ENCODE data around the gene PAPPA.

DNA sequence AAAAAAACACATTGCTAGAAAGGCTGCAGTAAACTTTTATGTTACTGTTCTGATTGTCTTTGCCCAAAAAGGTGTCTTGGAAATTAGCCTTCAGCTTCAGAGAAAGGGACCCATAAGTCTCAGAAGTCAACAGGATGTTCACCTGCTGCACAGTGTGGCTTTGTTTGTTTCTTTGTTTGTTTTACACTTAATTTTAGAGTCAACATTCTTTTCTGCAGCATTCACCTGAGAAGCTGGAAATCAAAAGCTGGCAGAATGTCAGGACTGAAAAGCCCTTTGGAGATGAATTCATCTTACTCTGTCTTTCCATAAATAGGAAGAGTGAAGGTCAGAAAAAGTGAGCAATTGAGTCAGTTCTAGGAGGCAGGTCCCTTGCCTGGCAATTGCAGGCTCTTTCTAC is 170.0 kb downstream of the PAPPA start:
- TF ChIP-seq, protein P1, sequence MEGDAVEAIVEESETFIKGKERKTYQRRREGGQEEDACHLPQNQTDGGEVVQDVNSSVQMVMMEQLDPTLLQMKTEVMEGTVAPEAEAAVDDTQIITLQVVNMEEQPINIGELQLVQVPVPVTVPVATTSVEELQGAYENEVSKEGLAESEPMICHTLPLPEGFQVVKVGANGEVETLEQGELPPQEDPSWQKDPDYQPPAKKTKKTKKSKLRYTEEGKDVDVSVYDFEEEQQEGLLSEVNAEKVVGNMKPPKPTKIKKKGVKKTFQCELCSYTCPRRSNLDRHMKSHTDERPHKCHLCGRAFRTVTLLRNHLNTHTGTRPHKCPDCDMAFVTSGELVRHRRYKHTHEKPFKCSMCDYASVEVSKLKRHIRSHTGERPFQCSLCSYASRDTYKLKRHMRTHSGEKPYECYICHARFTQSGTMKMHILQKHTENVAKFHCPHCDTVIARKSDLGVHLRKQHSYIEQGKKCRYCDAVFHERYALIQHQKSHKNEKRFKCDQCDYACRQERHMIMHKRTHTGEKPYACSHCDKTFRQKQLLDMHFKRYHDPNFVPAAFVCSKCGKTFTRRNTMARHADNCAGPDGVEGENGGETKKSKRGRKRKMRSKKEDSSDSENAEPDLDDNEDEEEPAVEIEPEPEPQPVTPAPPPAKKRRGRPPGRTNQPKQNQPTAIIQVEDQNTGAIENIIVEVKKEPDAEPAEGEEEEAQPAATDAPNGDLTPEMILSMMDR (conservative IDR thresholded peaks at IDR 0.05) = no peak
- no peak for TF ChIP-seq ZFX (IDR thresholded peaks at IDR 0.05)
